Gastroesophageal sphincter (tissue), 4 donors: Measurements from ENCODE around the gene RNF7. TPM values are rescaled to one million over a fixed set of nuclear protein-coding genes. Genes with fewer than 3 reads are reported as not detected.
A peak's percentile ranks its signal among the peaks of the same experiment; 100 is the strongest.

ENCODE experiments used
- ATAC-seq: fragments of 150-250 bp; one replicate; pipeline ENCODE4 v1.9.1; 2016; ENCODE audit warnings: mild to moderate bottlenecking, moderate library complexity
- H3K27ac ChIP-seq, 4 donors: fragments of 200-600 bp; sonication (generic) in 3 of 4; 1 replicate in 3 of 4; 2 replicates in 1 of 4; pipeline ENCODE4 v1.5.1; 2016 to 2019
- H3K27me3 ChIP-seq: fragments of 200-600 bp; sonication (generic); one replicate; pipeline ENCODE4 v1.5.1; 2019
- H3K36me3 ChIP-seq, 2 donors: fragments of 200-600 bp; sonication (generic); one replicate each; pipeline ENCODE4 v1.5.1; 2019; ENCODE audit warnings: control low read depth in 1 of 2
- H3K4me1 ChIP-seq, 3 donors: fragments of 200-600 bp; sonication (generic); 1 replicate in 2 of 3; 2 replicates in 1 of 3; pipeline ENCODE4 v1.5.1; 2016 to 2019; ENCODE audit warnings: control low read depth in 2 of 3
- H3K4me3 ChIP-seq, 2 donors: fragments of 200-600 bp; sonication (generic); one replicate each; pipeline ENCODE4 v1.5.1; 2019; ENCODE audit warnings: mild to moderate bottlenecking in 1 of 2, moderate library complexity in 1 of 2
- H3K9me3 ChIP-seq, 3 donors: fragments of 200-600 bp; sonication (generic); one replicate each; pipeline ENCODE4 v1.5.1; 2017 to 2019; ENCODE audit warnings: control low read depth in 2 of 3
- CTCF ChIP-seq, 4 experiments: fragments of 200-600 bp in 2 of 4; fragments of 450-650 bp in 2 of 4; sonication (generic) in 1 of 4; IDR thresholded peaks; one replicate each; pipeline ENCODE4 v1.5.1; 2017 to 2019; ENCODE audit warnings: antibody characterized with exemption in 4 of 4, mild to moderate bottlenecking in 2 of 4, moderate library complexity in 2 of 4
- EP300 ChIP-seq: sonication (generic); formaldehyde crosslinking; IDR thresholded peaks from one replicate; pipeline ENCODE4 v1.6.1; 2017; ENCODE audit warnings: antibody characterized with exemption, mild to moderate bottlenecking
- POLR2A ChIP-seq, 2 donors: fragments of 450-650 bp; IDR thresholded peaks; one replicate each; pipeline ENCODE4 v1.6.1; 2017; ENCODE audit warnings: antibody characterized with exemption in 2 of 2, mild to moderate bottlenecking in 2 of 2, moderate library complexity in 1 of 2
- POLR2AphosphoS5 ChIP-seq: sonication (generic); formaldehyde crosslinking; IDR thresholded peaks from one replicate; pipeline ENCODE4 v1.6.1; 2017; ENCODE audit warnings: antibody characterized with exemption
- WGBS, 2 donors: methylation state at CpG; one replicate each; pipeline ENCODE4 v1.1.5; 2018; ENCODE audit warnings: low coverage in 1 of 2; 5-methylcytosine and 5-hydroxymethylcytosine counted together
- small RNA-seq, 4 donors: library from RNA; depleted of rRNA; stranded (forward); fragments of <200 nt; gene quantifications; one replicate each; pipeline ENCODE3, GENCODE V24; 2016
- total RNA-seq, 4 donors: library from RNA; depleted of rRNA; stranded (reverse); fragments of >200 nt; gene quantifications; one replicate each; pipeline ENCODE4 v1.1.0, GENCODE V29; 2016

RNF7 gene
- total RNA-seq, 4 donors from 2014 or later = 73.0 to 133 (median 87.7) TPM

GRCh38 chr3:141793476-141794260, 55.6 kb downstream of the RNF7 start:
- Histone ChIP-seq H3K4me3 (no peak overlapping the region), H3K4me1 (peaks cover 0 to 27% (median 16%) of the 10 kb centered on the region in 3 donors), H3K27me3 (no peaks in the 10 kb centered on the region), H3K27ac (no peak overlapping the region), H3K9me3 (no peaks in the 10 kb centered on the region), H3K36me3 (no peaks in the 10 kb centered on the region)
- TF ChIP-seq EP300 = no peak
- no peak for TF ChIP-seq POLR2A (IDR thresholded peaks at IDR 0.05)
- TF ChIP-seq CTCF (IDR thresholded peaks at IDR 0.05) = no peak
- TF ChIP-seq POLR2AphosphoS5 = no peak
- ATAC-seq = no peak
- 100% methylated on average over 1 to 5 of the region's 8 CpGs for WGBS, 2 donors

- no peaks in the 10 kb centered on the region for H3K36me3 ChIP-seq
- no peaks in the 10 kb centered on the region for H3K9me3 ChIP-seq
- ATAC-seq = no peak
- peak overlapping the region in 1 of 4 donors; percentile 16 for H3K27ac ChIP-seq
- H3K27me3 ChIP-seq = no peaks in the 10 kb centered on the region
- no peak overlapping the region for H3K4me3 ChIP-seq
- TF ChIP-seq EP300 (no peak), POLR2AphosphoS5 (no peak), CTCF (IDR thresholded peaks at IDR 0.05) (no peak), POLR2A (IDR thresholded peaks at IDR 0.05) (no peak)
- H3K4me1 ChIP-seq = peaks cover 0 to 32% (median 19%) of the 10 kb centered on the region in 3 donors
- WGBS, 2 donors = 93 to 96% methylated on average over 3 to 4 of the region's 4 CpGs
Observed at GRCh38 chr3:141795276-141795675, 57.2 kb downstream of the RNF7 start.

- no peak for ATAC-seq
- 62 to 86% methylated on average over 4 to 5 of the region's 5 CpGs for WGBS, 2 donors
- H3K9me3 ChIP-seq = no peaks in the 10 kb centered on the region
- H3K27ac ChIP-seq = peak overlapping the region in 1 of 4 donors; percentile 16
- TF ChIP-seq EP300 = no peak
- no peak for TF ChIP-seq POLR2AphosphoS5
- TF ChIP-seq POLR2A (IDR thresholded peaks at IDR 0.05) = no peak
- no peak for TF ChIP-seq CTCF (IDR thresholded peaks at IDR 0.05)
- H3K4me3 ChIP-seq = no peak overlapping the region
- no peaks in the 10 kb centered on the region for H3K27me3 ChIP-seq
- H3K4me1 ChIP-seq = peaks cover 0 to 32% (median 19%) of the 10 kb centered on the region in 3 donors
- no peaks in the 10 kb centered on the region for H3K36me3 ChIP-seq
Observed at GRCh38 chr3:141795741-141796080, 57.6 kb downstream of the RNF7 start.

GRCh38 chr3:141796081-141796888, 58.2 kb downstream of the RNF7 start:
- Histone ChIP-seq H3K27ac (peak overlapping the region in 3 of 4 donors; percentile 27 to 84 (median 74)), H3K27me3 (no peaks in the 10 kb centered on the region), H3K4me1 (peaks cover 0 to 32% (median 19%) of the 10 kb centered on the region in 3 donors), H3K36me3 (no peaks in the 10 kb centered on the region), H3K9me3 (peaks cover 0 to 2% (median 0%) of the 10 kb centered on the region in 3 donors), H3K4me3 (peak overlapping the region in 1 of 2 donors; percentile 42)
- 61 to 78% methylated on average over 7 to 9 of the region's 11 CpGs for WGBS, 2 donors
- TF ChIP-seq POLR2A (IDR thresholded peaks at IDR 0.05) (no peak), POLR2AphosphoS5 (no peak), CTCF (IDR thresholded peaks at IDR 0.05) (no peak), EP300 (no peak)
- ATAC-seq = peak; percentile 65

Small RNA genes within 50 kb of the gene (small RNA-seq; reads per million reads assigned to genes)
- gene AC112771.1 = 0 reads per million in 4 donors

Other genes starting within 250 kb of the RNF7 start
- not detected for gene GRK7, start 25.1 kb downstream of the RNF7 start, total RNA-seq
- 10 to 100 TPM; 25.1 to 94.5 (median 57.3) TPM for gene ATP1B3, start 138.3 kb downstream of the RNF7 start, total RNA-seq